ENCODE measurements around the gene SNUPN.

DNA sequence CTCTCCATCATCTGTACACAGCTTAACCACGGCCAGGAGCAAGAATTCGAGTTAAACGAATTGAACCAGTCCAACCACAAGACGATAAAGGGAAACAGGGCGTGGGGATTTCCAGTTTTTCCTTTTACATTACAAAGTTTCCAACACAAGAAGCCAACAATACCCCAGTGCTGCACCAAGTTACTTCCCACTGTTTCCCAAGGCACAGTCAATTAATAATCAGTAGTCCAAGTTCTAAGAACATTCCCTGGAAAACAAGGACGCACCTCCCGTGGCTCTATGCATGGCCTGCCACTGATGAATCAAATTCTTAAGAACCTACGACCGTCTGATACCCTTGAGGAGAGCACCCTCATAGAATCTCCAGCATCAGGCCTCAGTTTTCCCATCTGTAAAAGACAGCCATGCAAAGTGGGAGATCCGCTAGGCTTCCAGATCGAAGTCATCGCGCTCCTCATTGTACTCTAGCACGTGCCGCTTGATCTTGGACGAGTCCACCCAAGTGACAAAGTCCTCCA is 13.7 kb upstream of the SNUPN start:
- TF ChIP-seq POLR2A (IDR thresholded peaks at IDR 0.05; ENCODE audit: low read length) = no peak
- no peak for TF ChIP-seq GATA1 (IDR thresholded peaks at IDR 0.05; ENCODE audit: low read depth, low read length)

Data from erythroblast (primary cell).